Adrenal gland (tissue), 12 donors: ENCODE data around the gene HCFC1. TPM values are rescaled to one million over a fixed set of nuclear protein-coding genes. Genes with fewer than 3 reads are reported as not detected.

ENCODE experiments used
- DNase-seq, 7 donors: peaks; one replicate each; pipeline ENCODE4 v3.0.0-alpha.2; 2019 to 2020
- H3K27ac ChIP-seq, 5 donors: fragments of 200-600 bp; sonication (generic) in 4 of 5; 1 replicate in 3 of 5; 2 replicates in 2 of 5; pipeline versions ENCODE4 v1.5.1 to v1.8.0; 2016 to 2020; ENCODE audit warnings: mild to moderate bottlenecking in 1 of 5
- H3K27me3 ChIP-seq: fragments of 200-600 bp; 2 replicates; pipeline ENCODE4 v1.8.0; 2021
- H3K36me3 ChIP-seq, 2 donors: fragments of 200-600 bp; replicated peaks in 1 of 2; 1 replicate in 1 of 2; 2 replicates in 1 of 2; pipeline versions ENCODE4 v1.5.1 to v1.8.0; 2018 to 2022
- H3K4me1 ChIP-seq, 2 donors: fragments of 200-600 bp; replicated peaks in 1 of 2; 1 replicate in 1 of 2; 2 replicates in 1 of 2; pipeline versions ENCODE4 v1.5.1 to v1.8.0; 2018 to 2021
- H3K4me3 ChIP-seq, 4 donors: fragments of 200-600 bp; sonication (generic) in 3 of 4; one replicate each; pipeline ENCODE4 v1.5.1; 2016 to 2018
- H3K9me3 ChIP-seq, 3 donors: fragments of 200-600 bp; sonication (generic) in 1 of 3; replicated peaks in 1 of 3; 1 replicate in 2 of 3; 2 replicates in 1 of 3; pipeline versions ENCODE4 v1.5.1 to v1.8.0; 2016 to 2021
- POLR2A ChIP-seq, 2 donors: fragments of 450-650 bp; IDR thresholded peaks; one replicate each; pipeline ENCODE4 v1.6.1; 2017; ENCODE audit warnings: antibody characterized with exemption in 2 of 2, mild to moderate bottlenecking in 2 of 2, moderate library complexity in 1 of 2
- WGBS, 4 donors: extraction: QIAGEN DNeasy Blood & Tissue Kit in 2 of 4; methylation state at CpG; one replicate each; pipeline versions ENCODE4 v1.1.5 to v1.1.7; 2013 to 2017; 5-methylcytosine and 5-hydroxymethylcytosine counted together
- intact Hi-C, 2 donors: fragments of 100-400 bp; cut with DNase I; formaldehyde crosslinking; loops; one replicate each; pipeline versions ENCODE4 v1.14.1 to v1.15.0; 2022 to 2023
- polyA plus RNA-seq, 3 donors: library from polyadenylated mRNA; stranded (reverse); fragments of 200-250 nt in 2 of 3; fragments of 350-450 nt in 1 of 3; fragmentation: Illumina TruSeq in 1 of 3; extraction: RNeasy Lipid Tissue Mini Kit (QIAGEN cat#74804) in 1 of 3; gene quantifications; one replicate each; pipeline ENCODE4 v1.2.3, GENCODE V29; 2013 to 2014
- total RNA-seq, 9 donors: library from RNA; depleted of rRNA in 4 of 9; stranded (reverse); fragments of >200 nt in 4 of 9; fragments of 120-200 nt in 1 of 9; fragmentation: NEBNext Ultra II Directional in 1 of 9; extraction: Animal tissue kit (Norgen Biotek cat#: 25700) in 1 of 9; gene quantifications; one replicate each; pipeline versions ENCODE4 v1.1.0 to v1.2.4, GENCODE V29; 2013 to 2023
- TF ChIP-seq, protein P1 (sequence below), 6 experiments: fragments of 450-650 bp in 4 of 6; fragments of 200-600 bp in 2 of 6; sonication (generic) in 1 of 6; IDR thresholded peaks; 1 replicate in 5 of 6; 2 replicates in 1 of 6; pipeline versions ENCODE4 v1.5.1 to v1.8.0; 2016 to 2021; ENCODE audit warnings: antibody characterized with exemption in 6 of 6, mild to moderate bottlenecking in 2 of 6, moderate library complexity in 1 of 6
- donor health status: healthy with polysubstance abuse.
- donor health status: Bipolar disorder and iron deficiency.
- donor health status: DM: yes; HTN: yes; CAD: no.
- donor health status: DM: no; HTN: no; CAD: no.
- donor health status: DM: no; HTN: no; CAD: no.
- donor health status: DM: yes; HTN: yes; CAD: no.

HCFC1 gene
- total and polyA plus RNA-seq, 12 donors, result 9.2 to 77.1 (median 54.0) TPM

DNA sequence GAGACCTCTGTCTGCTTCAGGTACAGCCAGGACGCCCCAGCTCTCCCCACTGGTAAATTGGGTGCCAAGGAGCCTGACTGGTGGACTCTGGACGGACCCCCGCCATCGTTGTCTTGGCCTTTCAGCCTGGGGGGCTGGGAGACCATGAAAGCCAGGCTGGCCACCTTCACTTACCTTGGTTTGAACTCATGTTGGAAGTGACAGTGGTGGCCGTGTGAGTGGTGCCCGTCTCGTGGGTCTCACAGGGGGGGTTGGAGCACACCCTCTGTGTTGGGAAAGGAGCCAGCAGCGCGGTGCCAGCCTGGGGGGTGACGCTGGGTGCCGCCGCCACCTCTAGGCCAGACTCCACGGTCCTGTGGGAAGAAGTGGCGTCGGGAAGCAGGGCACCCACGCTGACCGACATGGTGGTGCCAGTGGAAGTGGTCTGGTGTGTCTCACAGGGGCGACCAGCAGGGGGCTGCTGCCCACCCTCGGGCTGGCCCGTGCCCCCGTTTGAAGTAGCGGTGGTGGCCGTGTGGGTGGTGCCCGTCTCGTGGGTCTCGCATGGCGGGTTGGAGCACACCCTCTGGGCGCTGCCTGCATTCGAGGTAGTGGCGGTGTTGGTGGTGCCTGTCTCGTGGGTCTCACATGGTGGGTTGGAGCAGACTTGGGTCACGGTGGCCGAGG is 17.6 kb downstream of the HCFC1 start:
- DNase-seq, result no peak
- Histone ChIP-seq H3K4me3 (no peak overlapping the region), H3K27ac (no peak overlapping the region), H3K36me3 (peaks cover 0 to 97% of the 10 kb centered on the region in 2 donors), H3K4me1 (peaks cover 0 to 4% of the 10 kb centered on the region in 2 donors), H3K9me3 (no peaks in the 10 kb centered on the region), H3K27me3 (no peaks in the 10 kb centered on the region)
- intact Hi-C loops, result no loop called here
- TF ChIP-seq POLR2A (IDR thresholded peaks at IDR 0.05), result no peak
- TF ChIP-seq, protein P1, sequence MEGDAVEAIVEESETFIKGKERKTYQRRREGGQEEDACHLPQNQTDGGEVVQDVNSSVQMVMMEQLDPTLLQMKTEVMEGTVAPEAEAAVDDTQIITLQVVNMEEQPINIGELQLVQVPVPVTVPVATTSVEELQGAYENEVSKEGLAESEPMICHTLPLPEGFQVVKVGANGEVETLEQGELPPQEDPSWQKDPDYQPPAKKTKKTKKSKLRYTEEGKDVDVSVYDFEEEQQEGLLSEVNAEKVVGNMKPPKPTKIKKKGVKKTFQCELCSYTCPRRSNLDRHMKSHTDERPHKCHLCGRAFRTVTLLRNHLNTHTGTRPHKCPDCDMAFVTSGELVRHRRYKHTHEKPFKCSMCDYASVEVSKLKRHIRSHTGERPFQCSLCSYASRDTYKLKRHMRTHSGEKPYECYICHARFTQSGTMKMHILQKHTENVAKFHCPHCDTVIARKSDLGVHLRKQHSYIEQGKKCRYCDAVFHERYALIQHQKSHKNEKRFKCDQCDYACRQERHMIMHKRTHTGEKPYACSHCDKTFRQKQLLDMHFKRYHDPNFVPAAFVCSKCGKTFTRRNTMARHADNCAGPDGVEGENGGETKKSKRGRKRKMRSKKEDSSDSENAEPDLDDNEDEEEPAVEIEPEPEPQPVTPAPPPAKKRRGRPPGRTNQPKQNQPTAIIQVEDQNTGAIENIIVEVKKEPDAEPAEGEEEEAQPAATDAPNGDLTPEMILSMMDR (IDR thresholded peaks at IDR 0.05), result no peak
- WGBS, 4 donors, result 77 to 83% (median 80%) methylated on average over 9 to 33 of the region's 33 CpGs; no CpG with 5 or more reads in 1 of the 4 donors

DNA sequence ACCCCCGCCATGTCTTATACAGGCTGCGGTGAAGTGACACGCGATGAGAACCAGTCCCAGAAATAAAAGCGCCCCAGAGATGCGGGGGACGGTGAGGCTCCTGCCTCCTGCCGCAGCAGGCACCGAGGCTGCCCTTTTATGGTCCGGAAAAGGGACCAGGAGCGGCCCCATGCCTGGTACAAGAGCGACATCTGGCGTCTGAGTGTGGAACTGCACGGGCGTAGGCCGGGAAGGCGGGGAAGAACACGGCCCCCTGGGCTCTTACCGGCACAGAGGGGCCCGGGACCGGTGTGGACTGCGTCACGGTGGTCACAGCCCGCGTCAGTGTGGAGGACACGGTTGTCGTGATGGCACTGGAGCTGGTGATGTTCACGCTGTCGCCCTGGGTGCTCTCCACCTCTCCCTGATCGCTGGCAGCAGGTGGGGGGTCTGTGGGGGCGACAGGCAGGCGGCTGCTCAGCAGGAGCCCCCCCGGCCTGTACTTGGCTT is 18.2 kb downstream of the HCFC1 start:
- no peaks in the 10 kb centered on the region for H3K27me3 ChIP-seq
- peak; percentile 61 to 85 (median 76) for DNase-seq
- WGBS, 4 donors, result 20 to 30% (median 25%) methylated on average over 10 to 33 of the region's 33 CpGs
- TF ChIP-seq POLR2A (IDR thresholded peaks at IDR 0.05), result peak in 1 of 2 donors; percentile 27
- TF ChIP-seq, protein P1 (IDR thresholded peaks at IDR 0.05), result peak; percentile 79 to 100 (median 98)
- H3K36me3 ChIP-seq, result peaks cover 0 to 97% of the 10 kb centered on the region in 2 donors
- intact Hi-C loops, result no loop called here
- H3K9me3 ChIP-seq, result no peaks in the 10 kb centered on the region
- H3K4me3 ChIP-seq, result no peak overlapping the region
- peaks cover 0 to 9% of the 10 kb centered on the region in 2 donors for H3K4me1 ChIP-seq
- H3K27ac ChIP-seq, result peak overlapping the region in 1 of 5 donors; percentile 8

- no peak overlapping the region for H3K4me3 ChIP-seq
- no peaks in the 10 kb centered on the region for H3K9me3 ChIP-seq
- H3K36me3 ChIP-seq, result peaks cover 0 to 89% of the 10 kb centered on the region in 2 donors
- no peaks in the 10 kb centered on the region for H3K27me3 ChIP-seq
- 87 to 93% (median 90%) methylated on average over 9 to 32 of the region's 32 CpGs for WGBS, 4 donors
- DNase-seq, result no peak
- intact Hi-C loops, result no loop called here
- no peak for TF ChIP-seq POLR2A (IDR thresholded peaks at IDR 0.05)
- TF ChIP-seq, protein P1 (IDR thresholded peaks at IDR 0.05), result no peak
- H3K4me1 ChIP-seq, result peaks cover 0 to 16% of the 10 kb centered on the region in 2 donors
- H3K27ac ChIP-seq, result peak overlapping the region in 1 of 5 donors; percentile 8
These were observed 19.1 kb downstream of the HCFC1 start for GRCh38 chrX:153952373-153953026.

- TF ChIP-seq, protein P1 (IDR thresholded peaks at IDR 0.05), result no peak
- TF ChIP-seq POLR2A (IDR thresholded peaks at IDR 0.05), result no peak
- DNase-seq, result no peak
- Histone ChIP-seq H3K36me3 (peaks cover 0 to 82% of the 10 kb centered on the region in 2 donors), H3K27ac (no peak overlapping the region), H3K4me1 (peaks cover 0 to 17% of the 10 kb centered on the region in 2 donors), H3K9me3 (no peaks in the 10 kb centered on the region), H3K27me3 (no peaks in the 10 kb centered on the region), H3K4me3 (no peak overlapping the region)
- intact Hi-C loops, result no loop called here
- WGBS, 4 donors, result 88 to 97% (median 92%) methylated on average over 7 to 28 of the region's 28 CpGs
These were observed 19.8 kb downstream of the HCFC1 start for GRCh38 chrX:153951683-153952372.
